Renal cortex interstitium (tissue), 11 donors: ENCODE measurements around the gene TBX15. TPM values are rescaled to one million over a fixed set of nuclear protein-coding genes. Genes with fewer than 3 reads are reported as not detected.

ENCODE experiments used
- DNase-seq, 11 donors: peaks; one replicate each; pipeline ENCODE4 v3.0.0-alpha.2; 2013; ENCODE audit warnings: low read depth in 9 of 11, low spot score in 4 of 11; ENCODE audit errors: extremely low read depth in 1 of 11
- polyA plus RNA-seq, 3 donors: library from polyadenylated mRNA; unstranded; fragments of 120-200 nt; gene quantifications; one replicate each; pipeline ENCODE4 v1.2.1, GENCODE V29; 2013; ENCODE audit not compliant: insufficient read length in 3 of 3

Gene TBX15
- polyA plus RNA-seq, 3 donors = 0.18 to 0.39 (median 0.24) TPM

- DNase-seq = no peak
Observed at GRCh38 chr1:118912574-118912973, 75.6 kb downstream of the TBX15 start.

GRCh38 chr1:118911571-118911970, 76.6 kb downstream of the TBX15 start:
- no peak for DNase-seq

GRCh38 chr1:118907466-118907865, 80.7 kb downstream of the TBX15 start:
- no peak for DNase-seq

- DNase-seq = no peak
Observed at GRCh38 chr1:118905671-118906070, 82.5 kb downstream of the TBX15 start.

- DNase-seq = no peak
Observed at GRCh38 chr1:118905196-118905595, 82.9 kb downstream of the TBX15 start.

GRCh38 chr1:118902711-118903191, 85.4 kb downstream of the TBX15 start:
- DNase-seq = no peak

- no peak for DNase-seq
Observed at GRCh38 chr1:118902299-118902698, 85.8 kb downstream of the TBX15 start.

- DNase-seq = no peak
Observed at GRCh38 chr1:118900643-118901440, 87.3 kb downstream of the TBX15 start.

- DNase-seq = no peak
Observed at GRCh38 chr1:118899340-118899739, 88.8 kb downstream of the TBX15 start.

GRCh38 chr1:118898712-118899111, 89.4 kb downstream of the TBX15 start:
- DNase-seq = no peak

GRCh38 chr1:118896416-118896815, 91.7 kb downstream of the TBX15 start:
- DNase-seq = no peak

- DNase-seq = no peak
Observed at GRCh38 chr1:118894836-118895235, 93.3 kb downstream of the TBX15 start.

GRCh38 chr1:118890851-118891384, 97.2 kb downstream of the TBX15 start:
- DNase-seq = no peak

GRCh38 chr1:118884946-118885345, 103.2 kb downstream of the TBX15 start:
- DNase-seq = no peak

- no peak for DNase-seq
Observed at GRCh38 chr1:118881751-118882150, 106.4 kb downstream of the TBX15 start.

- DNase-seq = no peak
Observed at GRCh38 chr1:118878661-118879060, 109.5 kb downstream of the TBX15 start.

- DNase-seq = no peak
Observed at GRCh38 chr1:118877668-118878396, 110.3 kb downstream of the TBX15 start.

- DNase-seq = peak in 1 of 11 donors; percentile 2
Observed at GRCh38 chr1:118871582-118872171, 116.5 kb downstream of the TBX15 start.

GRCh38 chr1:118868387-118868786, 119.8 kb downstream of the TBX15 start:
- no peak for DNase-seq

- no peak for DNase-seq
Observed at GRCh38 chr1:118866330-118866729, 121.8 kb downstream of the TBX15 start.
